Suprapubic skin (tissue), 4 donors: ENCODE data around the gene PDZD8. TPM values are rescaled to one million over a fixed set of nuclear protein-coding genes. Genes with fewer than 3 reads are reported as not detected.

Experiments used
- DNase-seq, 2 donors: peaks; one replicate each; pipeline ENCODE4 v3.0.0-alpha.2; 2019; ENCODE audit warnings: low spot score in 2 of 2
- H3K27ac ChIP-seq: fragments of 200-600 bp; sonication (generic); one replicate; pipeline ENCODE4 v1.5.1; 2019
- H3K27me3 ChIP-seq: fragments of 200-600 bp; sonication (generic); one replicate; pipeline ENCODE4 v1.5.1; 2019
- H3K36me3 ChIP-seq: fragments of 200-600 bp; sonication (generic); one replicate; pipeline ENCODE4 v1.5.1; 2019
- H3K4me1 ChIP-seq: fragments of 200-600 bp; sonication (generic); one replicate; pipeline ENCODE4 v1.5.1; 2019
- H3K4me3 ChIP-seq: fragments of 200-600 bp; sonication (generic); one replicate; pipeline ENCODE4 v1.5.1; 2019; ENCODE audit warnings: mild to moderate bottlenecking
- H3K9me3 ChIP-seq: fragments of 200-600 bp; sonication (generic); one replicate; pipeline ENCODE4 v1.5.1; 2019
- EP300 ChIP-seq: sonication (generic); formaldehyde crosslinking; IDR thresholded peaks from one replicate; pipeline ENCODE4 v1.6.1; 2017; ENCODE audit warnings: antibody characterized with exemption
- POLR2A ChIP-seq, 2 donors: fragments of 450-650 bp; IDR thresholded peaks; one replicate each; pipeline ENCODE4 v1.6.1; 2017; ENCODE audit warnings: antibody characterized with exemption in 2 of 2, mild to moderate bottlenecking in 2 of 2, moderate library complexity in 2 of 2
- POLR2AphosphoS5 ChIP-seq, 3 donors: sonication (generic); formaldehyde crosslinking; IDR thresholded peaks; one replicate each; pipeline ENCODE4 v1.6.1; 2017; ENCODE audit warnings: antibody characterized with exemption in 3 of 3
- WGBS: methylation state at CpG from one replicate; pipeline ENCODE4 v1.1.5; 2018; 5-methylcytosine and 5-hydroxymethylcytosine counted together
- total RNA-seq, 4 donors: library from RNA; depleted of rRNA; stranded (reverse); fragments of >200 nt; gene quantifications; one replicate each; pipeline ENCODE4 v1.1.0, GENCODE V29; 2016
- TF ChIP-seq, protein P1 (sequence below), 2 donors: fragments of 200-600 bp in 1 of 2; fragments of 450-650 bp in 1 of 2; sonication (generic) in 1 of 2; IDR thresholded peaks; one replicate each; pipeline ENCODE4 v1.5.1; 2016 to 2019; ENCODE audit warnings: antibody characterized with exemption in 2 of 2, mild to moderate bottlenecking in 1 of 2, moderate library complexity in 1 of 2

The PDZD8 gene
- total RNA-seq, 4 donors from 2014 or later, result 23.7 to 46.2 (median 36.4) TPM

DNA sequence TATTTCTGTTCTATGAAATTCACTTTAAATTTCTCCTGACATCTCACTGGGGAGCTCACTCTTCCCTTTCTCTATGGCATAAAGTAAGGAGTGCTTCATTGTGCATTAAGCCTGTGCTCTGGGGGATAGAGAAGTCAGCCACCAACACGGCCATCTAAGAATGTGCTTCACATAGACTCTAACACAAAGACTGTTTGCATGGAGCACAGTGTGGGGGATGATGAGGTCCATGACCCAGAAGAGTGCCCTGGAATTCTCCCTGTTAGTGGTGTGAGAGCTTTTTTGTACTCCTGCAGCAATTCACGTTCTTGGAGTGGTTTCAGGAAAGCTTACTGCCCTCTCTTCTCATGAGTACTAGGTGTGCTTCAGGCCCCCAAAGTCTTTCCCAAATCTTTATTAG lies 43.9 kb upstream of the PDZD8 start:
- H3K4me1 ChIP-seq, result no peaks in the 10 kb centered on the region
- no peak overlapping the region for H3K4me3 ChIP-seq
- H3K27ac ChIP-seq, result no peak overlapping the region
- no peaks in the 10 kb centered on the region for H3K9me3 ChIP-seq
- H3K36me3 ChIP-seq, result no peaks in the 10 kb centered on the region
- TF ChIP-seq POLR2A (IDR thresholded peaks at IDR 0.05), result no peak
- TF ChIP-seq EP300, result no peak
- TF ChIP-seq, protein P1, sequence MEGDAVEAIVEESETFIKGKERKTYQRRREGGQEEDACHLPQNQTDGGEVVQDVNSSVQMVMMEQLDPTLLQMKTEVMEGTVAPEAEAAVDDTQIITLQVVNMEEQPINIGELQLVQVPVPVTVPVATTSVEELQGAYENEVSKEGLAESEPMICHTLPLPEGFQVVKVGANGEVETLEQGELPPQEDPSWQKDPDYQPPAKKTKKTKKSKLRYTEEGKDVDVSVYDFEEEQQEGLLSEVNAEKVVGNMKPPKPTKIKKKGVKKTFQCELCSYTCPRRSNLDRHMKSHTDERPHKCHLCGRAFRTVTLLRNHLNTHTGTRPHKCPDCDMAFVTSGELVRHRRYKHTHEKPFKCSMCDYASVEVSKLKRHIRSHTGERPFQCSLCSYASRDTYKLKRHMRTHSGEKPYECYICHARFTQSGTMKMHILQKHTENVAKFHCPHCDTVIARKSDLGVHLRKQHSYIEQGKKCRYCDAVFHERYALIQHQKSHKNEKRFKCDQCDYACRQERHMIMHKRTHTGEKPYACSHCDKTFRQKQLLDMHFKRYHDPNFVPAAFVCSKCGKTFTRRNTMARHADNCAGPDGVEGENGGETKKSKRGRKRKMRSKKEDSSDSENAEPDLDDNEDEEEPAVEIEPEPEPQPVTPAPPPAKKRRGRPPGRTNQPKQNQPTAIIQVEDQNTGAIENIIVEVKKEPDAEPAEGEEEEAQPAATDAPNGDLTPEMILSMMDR (IDR thresholded peaks at IDR 0.05), result no peak
- no peak for TF ChIP-seq POLR2AphosphoS5 (IDR thresholded peaks at IDR 0.05)
- 78% methylated on average over 2 of the region's 2 CpGs for WGBS
- DNase-seq, result no peak
- no peaks in the 10 kb centered on the region for H3K27me3 ChIP-seq

DNA sequence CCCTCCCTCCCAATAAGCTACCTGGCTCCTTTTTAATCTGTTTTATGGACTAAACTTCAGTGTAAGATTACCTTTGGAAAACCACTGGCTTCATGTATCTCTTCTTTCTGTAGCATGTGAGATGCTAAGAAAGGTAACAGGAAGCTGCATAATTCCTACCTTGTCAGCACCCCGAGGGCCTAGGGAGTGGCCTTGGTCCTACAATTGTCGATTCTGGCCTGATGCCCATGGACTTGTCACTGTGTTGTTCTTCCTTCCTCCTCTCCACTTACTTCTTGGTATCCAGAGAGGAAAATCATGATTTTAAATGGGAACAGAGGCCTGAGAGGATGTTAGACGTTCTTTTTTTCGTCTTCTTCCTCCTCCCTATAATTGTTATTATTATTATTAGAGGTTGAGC lies 42.9 kb upstream of the PDZD8 start:
- H3K27me3 ChIP-seq, result no peaks in the 10 kb centered on the region
- no peak for DNase-seq
- H3K9me3 ChIP-seq, result no peaks in the 10 kb centered on the region
- H3K27ac ChIP-seq, result no peak overlapping the region
- 43% methylated on average over 4 of the region's 4 CpGs for WGBS
- TF ChIP-seq POLR2AphosphoS5 (IDR thresholded peaks at IDR 0.05), result no peak
- TF ChIP-seq POLR2A (IDR thresholded peaks at IDR 0.05), result no peak
- TF ChIP-seq, protein P1 (IDR thresholded peaks at IDR 0.05), result no peak
- no peak for TF ChIP-seq EP300
- H3K36me3 ChIP-seq, result no peaks in the 10 kb centered on the region
- no peak overlapping the region for H3K4me3 ChIP-seq
- no peaks in the 10 kb centered on the region for H3K4me1 ChIP-seq

DNA sequence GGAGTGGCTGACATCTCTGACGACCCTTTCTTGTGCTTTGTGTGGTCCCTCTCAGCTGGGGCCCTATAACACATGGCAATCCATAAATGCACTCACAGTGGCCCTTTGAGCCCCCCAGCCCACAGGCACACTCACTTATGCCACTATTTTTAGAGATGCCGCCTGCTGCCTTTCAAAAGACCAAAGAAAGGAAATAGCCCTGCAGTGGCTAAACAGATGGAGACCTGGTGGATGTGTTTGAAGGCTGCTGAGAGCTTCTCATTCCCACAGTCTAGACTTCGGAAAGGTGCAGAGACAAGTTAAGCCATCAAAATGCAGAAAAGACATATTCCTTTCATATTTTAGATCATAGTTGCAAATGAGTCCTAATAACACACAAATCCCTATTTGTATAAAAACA lies 42.0 kb upstream of the PDZD8 start:
- H3K4me3 ChIP-seq, result no peak overlapping the region
- no peak for TF ChIP-seq POLR2AphosphoS5 (IDR thresholded peaks at IDR 0.05)
- TF ChIP-seq POLR2A (IDR thresholded peaks at IDR 0.05), result no peak
- TF ChIP-seq, protein P1 (IDR thresholded peaks at IDR 0.05), result no peak
- no peak for TF ChIP-seq EP300
- H3K4me1 ChIP-seq, result no peaks in the 10 kb centered on the region
- no peaks in the 10 kb centered on the region for H3K9me3 ChIP-seq
- no peak overlapping the region for H3K27ac ChIP-seq
- no peak for DNase-seq
- WGBS, result 68% methylated on average over 3 of the region's 3 CpGs
- no peaks in the 10 kb centered on the region for H3K36me3 ChIP-seq
- no peaks in the 10 kb centered on the region for H3K27me3 ChIP-seq

DNA sequence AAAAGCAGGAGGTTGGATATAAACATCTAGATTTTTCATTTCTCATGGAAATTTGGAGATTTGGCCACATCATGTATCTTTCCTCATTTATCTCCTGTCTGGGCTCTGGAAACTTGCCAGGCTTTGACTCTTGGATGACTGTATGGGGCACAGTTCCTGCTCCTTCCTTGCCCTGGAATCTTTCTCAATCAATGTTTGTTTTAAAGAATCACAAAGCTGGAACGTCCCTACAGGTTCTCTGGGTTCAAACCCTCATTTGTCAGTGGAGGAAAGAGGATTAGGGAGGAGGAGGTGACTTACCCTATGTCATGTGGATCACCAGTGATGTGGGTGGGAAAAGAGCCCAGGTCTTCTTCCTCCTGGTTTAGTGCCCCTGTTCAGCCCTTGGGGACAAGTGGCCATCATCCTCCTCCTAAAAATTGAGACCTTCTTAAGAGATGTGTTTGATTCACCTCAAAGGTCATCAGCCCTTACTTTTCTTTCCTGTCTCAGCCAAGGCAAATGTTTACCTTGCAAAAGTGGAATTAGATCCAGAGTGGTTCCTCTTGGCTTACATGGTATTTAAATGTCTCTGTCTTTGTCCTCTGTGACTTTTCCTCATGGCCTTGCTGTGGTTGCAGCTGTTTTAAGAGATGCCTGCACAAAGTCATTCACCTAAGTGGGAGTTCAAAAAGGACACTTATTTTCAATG lies 38.8 kb upstream of the PDZD8 start:
- no peak for DNase-seq
- peaks cover 9% of the 10 kb centered on the region for H3K4me1 ChIP-seq
- 14% methylated on average over 1 of the region's 1 CpG for WGBS
- H3K27ac ChIP-seq, result no peak overlapping the region
- no peaks in the 10 kb centered on the region for H3K9me3 ChIP-seq
- no peaks in the 10 kb centered on the region for H3K36me3 ChIP-seq
- H3K27me3 ChIP-seq, result no peaks in the 10 kb centered on the region
- no peak for TF ChIP-seq EP300
- TF ChIP-seq, protein P1 (IDR thresholded peaks at IDR 0.05), result no peak
- TF ChIP-seq POLR2A (IDR thresholded peaks at IDR 0.05), result no peak
- no peak for TF ChIP-seq POLR2AphosphoS5 (IDR thresholded peaks at IDR 0.05)
- H3K4me3 ChIP-seq, result no peak overlapping the region

DNA sequence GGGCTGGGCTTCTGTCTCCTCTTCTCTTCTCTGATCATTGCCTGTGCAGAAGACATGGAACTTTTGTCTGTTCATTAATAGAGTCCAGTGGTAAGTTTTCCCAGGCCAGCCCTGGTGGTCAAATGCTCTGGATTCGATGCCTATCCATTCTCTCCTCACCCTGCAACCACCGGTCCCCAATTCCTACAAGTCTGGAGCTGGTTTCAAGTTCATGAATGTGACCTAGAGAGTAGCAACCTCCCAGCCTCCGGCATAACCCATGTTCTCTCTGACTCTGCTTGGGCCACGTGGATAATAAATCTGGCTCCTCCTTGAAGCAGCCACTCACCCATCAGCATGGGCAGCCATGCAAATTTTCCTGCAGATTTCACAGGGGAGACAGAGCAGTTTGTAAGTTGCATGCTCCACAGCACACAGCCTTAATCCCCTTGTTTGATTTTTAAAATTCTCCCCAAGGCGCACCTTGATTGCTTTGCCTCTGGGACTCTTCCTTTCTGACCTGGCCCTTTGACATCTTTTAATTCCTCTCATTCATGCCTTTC lies 37.3 kb upstream of the PDZD8 start:
- H3K4me3 ChIP-seq, result no peak overlapping the region
- no peak overlapping the region for H3K27ac ChIP-seq
- WGBS, result 86% methylated on average over 5 of the region's 5 CpGs
- no peak for TF ChIP-seq EP300
- TF ChIP-seq, protein P1 (IDR thresholded peaks at IDR 0.05), result no peak
- TF ChIP-seq POLR2A (IDR thresholded peaks at IDR 0.05), result no peak
- TF ChIP-seq POLR2AphosphoS5 (IDR thresholded peaks at IDR 0.05), result no peak
- H3K9me3 ChIP-seq, result no peaks in the 10 kb centered on the region
- no peaks in the 10 kb centered on the region for H3K36me3 ChIP-seq
- no peak for DNase-seq
- H3K27me3 ChIP-seq, result no peaks in the 10 kb centered on the region
- H3K4me1 ChIP-seq, result peaks cover 9% of the 10 kb centered on the region
